Upper lobe of left lung (tissue), 6 donors: ENCODE data around the gene PEX10. TPM values are rescaled to one million over a fixed set of nuclear protein-coding genes. Genes with fewer than 3 reads are reported as not detected.

ENCODE experiments used
- ATAC-seq, 2 donors: fragments of 200-7000 bp; cut with Tn5 transposase; one replicate each; pipeline ENCODE4 v1.9.1; 2022; ENCODE audit warnings: mild to moderate bottlenecking in 2 of 2, moderate library complexity in 2 of 2; ENCODE audit not compliant: low FRiP score in 2 of 2
- DNase-seq, 2 donors: peaks; one replicate each; pipeline ENCODE4 v3.0.0-alpha.2; 2019 to 2020
- H3K27ac ChIP-seq, 4 donors: fragments of 200-600 bp; sonication (generic); one replicate each; pipeline ENCODE4 v1.5.1; 2016 to 2019
- H3K27me3 ChIP-seq, 4 donors: fragments of 200-600 bp; sonication (generic); one replicate each; pipeline ENCODE4 v1.5.1; 2017 to 2019
- H3K36me3 ChIP-seq, 4 donors: fragments of 200-600 bp; sonication (generic); one replicate each; pipeline ENCODE4 v1.5.1; 2016 to 2019
- H3K4me1 ChIP-seq, 4 donors: fragments of 200-600 bp; sonication (generic); one replicate each; pipeline ENCODE4 v1.5.1; 2018 to 2019
- H3K4me3 ChIP-seq, 4 donors: fragments of 200-600 bp; sonication (generic); one replicate each; pipeline ENCODE4 v1.5.1; 2017 to 2019; ENCODE audit warnings: mild to moderate bottlenecking in 2 of 4, moderate library complexity in 1 of 4
- H3K9me3 ChIP-seq, 4 donors: fragments of 200-600 bp; sonication (generic); one replicate each; pipeline ENCODE4 v1.5.1; 2018 to 2019
- CTCF ChIP-seq, 6 experiments: fragments of 450-650 bp in 4 of 6; fragments of 200-600 bp in 2 of 6; sonication (generic) in 2 of 6; IDR thresholded peaks; one replicate each; pipeline ENCODE4 v1.5.1; 2016 to 2019; ENCODE audit warnings: antibody characterized with exemption in 6 of 6
- EP300 ChIP-seq, 4 donors: sonication (generic); formaldehyde crosslinking; IDR thresholded peaks; one replicate each; pipeline ENCODE4 v1.5.1; 2017; ENCODE audit warnings: antibody characterized with exemption in 4 of 4, control low read depth in 2 of 4
- POLR2A ChIP-seq, 4 donors: fragments of 450-650 bp; IDR thresholded peaks; one replicate each; pipeline ENCODE4 v1.5.1; 2016 to 2017; ENCODE audit warnings: antibody characterized with exemption in 4 of 4, mild to moderate bottlenecking in 2 of 4
- POLR2AphosphoS5 ChIP-seq, 2 donors: sonication (generic); formaldehyde crosslinking; IDR thresholded peaks; one replicate each; pipeline ENCODE4 v1.5.1; 2017; ENCODE audit warnings: antibody characterized with exemption in 2 of 2
- WGBS, 2 donors: methylation state at CpG; one replicate each; pipeline ENCODE4 v1.1.5; 2017 to 2018; 5-methylcytosine and 5-hydroxymethylcytosine counted together
- total RNA-seq, 6 donors: library from RNA; depleted of rRNA in 4 of 6; stranded (reverse); fragments of >200 nt in 4 of 6; gene quantifications; one replicate each; pipeline versions ENCODE4 v1.1.0 to v1.2.1, GENCODE V29; 2016 to 2021
- donor health status: DM: no; HTN: no; CAD: no; lungs with moderate emphysema.
- donor health status: DM: no; HTN: yes; CAD: no; lungs with severe emphysema.

PEX10 gene
- total RNA-seq, 6 donors from 2014 or later: 15.7 to 32.1 (median 19.9) TPM

- H3K36me3 ChIP-seq: no peaks in the 10 kb centered on the region
- DNase-seq (no peak), ATAC-seq (no peak)
- peaks cover 0 to 5% (median 0%) of the 10 kb centered on the region in 4 donors for H3K4me1 ChIP-seq
- no peaks in the 10 kb centered on the region for H3K9me3 ChIP-seq
- H3K4me3 ChIP-seq: no peak overlapping the region
- 79 to 86% methylated on average over 6 to 18 of the region's 18 CpGs for WGBS, 2 donors
- no peak overlapping the region for H3K27ac ChIP-seq
- peaks cover 0 to 6% (median 2%) of the 10 kb centered on the region in 4 donors for H3K27me3 ChIP-seq
- TF ChIP-seq POLR2A (IDR thresholded peaks at IDR 0.05) (no peak), POLR2AphosphoS5 (IDR thresholded peaks at IDR 0.05) (no peak), CTCF (IDR thresholded peaks at IDR 0.05) (no peak), EP300 (IDR thresholded peaks at IDR 0.05) (no peak)
Measured at GRCh38 chr1:2458687-2459086, 46.3 kb upstream of the PEX10 start.

- no peak for TF ChIP-seq POLR2AphosphoS5 (IDR thresholded peaks at IDR 0.05)
- no peak for TF ChIP-seq CTCF (IDR thresholded peaks at IDR 0.05)
- no peak for TF ChIP-seq POLR2A (IDR thresholded peaks at IDR 0.05)
- TF ChIP-seq EP300 (IDR thresholded peaks at IDR 0.05): no peak
- DNase-seq (no peak), ATAC-seq (no peak)
- peaks cover 0 to 5% (median 0%) of the 10 kb centered on the region in 4 donors for H3K4me1 ChIP-seq
- peaks cover 0 to 18% (median 0%) of the 10 kb centered on the region in 4 donors for H3K27me3 ChIP-seq
- no peak overlapping the region for H3K27ac ChIP-seq
- H3K36me3 ChIP-seq: no peaks in the 10 kb centered on the region
- 74 to 77% methylated on average over 3 to 17 of the region's 17 CpGs for WGBS, 2 donors
- no peak overlapping the region for H3K4me3 ChIP-seq
- no peaks in the 10 kb centered on the region for H3K9me3 ChIP-seq
Measured at GRCh38 chr1:2457444-2457843, 45.1 kb upstream of the PEX10 start.

- no peaks in the 10 kb centered on the region for H3K36me3 ChIP-seq
- H3K27me3 ChIP-seq: peaks cover 0 to 18% (median 0%) of the 10 kb centered on the region in 4 donors
- no peak for ATAC-seq
- no peaks in the 10 kb centered on the region for H3K9me3 ChIP-seq
- no peak for TF ChIP-seq CTCF (IDR thresholded peaks at IDR 0.05)
- H3K27ac ChIP-seq: no peak overlapping the region
- DNase-seq: no peak
- 73 to 75% methylated on average over 17 to 21 of the region's 21 CpGs for WGBS, 2 donors
- H3K4me3 ChIP-seq: no peak overlapping the region
- peaks cover 0 to 5% (median 0%) of the 10 kb centered on the region in 4 donors for H3K4me1 ChIP-seq
Measured at GRCh38 chr1:2455757-2456156, 43.4 kb upstream of the PEX10 start.

GRCh38 chr1:2454227-2454626, 41.9 kb upstream of the PEX10 start:
- peaks cover 0 to 18% (median 0%) of the 10 kb centered on the region in 4 donors for H3K27me3 ChIP-seq
- DNase-seq: no peak

More at GRCh38 chr1:2454227-2454626, 41.9 kb upstream of the PEX10 start:
- H3K4me1 ChIP-seq: no peaks in the 10 kb centered on the region
- no peaks in the 10 kb centered on the region for H3K9me3 ChIP-seq
- no peak for ATAC-seq
- no peaks in the 10 kb centered on the region for H3K36me3 ChIP-seq
- WGBS, 2 donors: 83% methylated on average over 10 of the region's 10 CpGs; no CpG with 5 or more reads in 1 of the 2 donors
- H3K4me3 ChIP-seq: no peak overlapping the region
- no peak overlapping the region for H3K27ac ChIP-seq
- TF ChIP-seq EP300 (IDR thresholded peaks at IDR 0.05) (no peak), POLR2AphosphoS5 (IDR thresholded peaks at IDR 0.05) (no peak), POLR2A (IDR thresholded peaks at IDR 0.05) (no peak), CTCF (IDR thresholded peaks at IDR 0.05) (no peak)
